Measurements from ENCODE around the gene GSX2.
"Not testable (repeated sequence)": the region's sequence is repeated elsewhere in the genome, so short reads cannot be mapped to it uniquely, and the experiment has no call there.

The GSX2 gene

GRCh38 chr4:54107951-54108748 lies 8.2 kb downstream of the GSX2 start:
- DNase-seq: no peak

DNA sequence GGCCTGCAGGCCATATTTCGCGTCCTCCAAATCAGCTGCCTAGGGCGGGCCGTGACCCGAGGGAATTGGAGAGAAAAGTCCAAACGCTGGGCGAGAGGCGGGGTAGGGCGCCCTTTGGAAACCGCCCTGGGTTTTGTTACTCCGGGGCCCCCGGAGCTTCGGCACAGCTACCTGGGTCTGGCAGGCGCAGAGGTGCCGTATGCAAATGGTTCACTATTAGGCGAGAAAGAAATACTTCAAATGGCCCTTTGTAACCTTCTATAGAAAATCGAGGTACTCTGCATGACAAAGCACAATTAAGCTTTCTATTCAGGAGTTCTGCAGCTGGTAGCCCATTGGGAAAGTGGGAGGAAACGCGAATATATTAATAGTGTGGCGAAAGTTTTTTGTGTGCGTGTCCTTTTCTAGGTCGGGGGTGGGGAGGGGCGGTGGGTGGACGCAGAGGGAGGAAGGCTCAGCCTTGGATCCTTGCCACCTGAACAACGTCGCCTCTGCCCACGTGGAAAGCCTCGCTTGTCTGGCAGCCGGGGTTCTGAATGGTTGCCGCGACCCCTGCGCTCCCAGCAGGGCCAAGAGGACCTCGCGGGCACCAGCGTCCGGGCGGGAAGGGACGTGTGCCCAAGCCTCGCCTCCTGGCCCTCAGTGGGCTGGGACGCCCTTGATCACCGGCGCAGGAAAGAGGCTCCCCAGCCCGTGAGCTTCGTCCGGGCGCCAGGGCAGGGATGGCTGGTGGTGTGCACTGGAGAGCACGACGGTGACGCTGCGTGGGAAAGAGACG lies 9.5 kb downstream of the GSX2 start:
- no peak for DNase-seq

- DNase-seq: no peak
Observed at GRCh38 chr4:54110019-54110416, 10.1 kb downstream of the GSX2 start.

DNA sequence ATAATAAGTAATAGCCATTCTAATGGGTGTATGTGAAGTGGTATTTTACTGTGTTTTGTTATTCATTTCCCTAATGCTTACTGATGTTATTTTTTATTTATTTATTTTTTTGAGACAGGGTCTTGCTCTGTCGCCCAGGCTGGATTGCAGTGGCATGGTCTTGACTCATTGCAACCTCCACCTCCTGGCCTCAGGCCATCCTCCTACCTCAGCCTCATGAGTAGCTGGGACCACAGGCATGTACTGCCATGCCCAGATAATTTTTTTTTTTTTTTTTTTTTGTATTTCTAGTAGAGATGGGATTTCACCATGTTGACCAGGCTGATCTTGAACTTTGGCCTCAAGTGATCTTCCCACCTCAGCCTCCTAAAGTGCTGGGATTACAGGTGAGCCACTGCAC lies 13.2 kb downstream of the GSX2 start:
- DNase-seq: not testable (repeated sequence)

DNA sequence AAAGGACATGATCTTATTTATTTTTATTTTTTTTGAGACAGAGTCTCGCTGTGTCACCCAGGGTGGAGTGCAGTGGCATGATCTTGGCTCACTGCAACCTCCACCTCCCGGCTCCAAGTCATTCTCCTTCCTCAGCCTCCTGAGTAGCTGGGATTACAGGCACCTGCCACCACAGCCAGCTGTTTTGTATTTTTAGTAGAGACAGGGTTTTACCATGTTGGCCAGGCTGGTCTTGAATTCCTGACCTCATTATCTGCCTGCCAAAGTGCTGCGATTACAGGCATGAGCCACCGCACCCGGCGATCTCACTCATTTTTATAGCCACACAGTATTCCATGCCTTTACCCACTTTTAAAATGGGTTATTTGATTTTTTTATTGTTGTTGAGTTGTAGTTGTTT lies 16.3 kb downstream of the GSX2 start:
- DNase-seq: not testable (repeated sequence)

GRCh38 chr4:54118850-54119589 lies 19.1 kb downstream of the GSX2 start:
- no peak for DNase-seq

GRCh38 chr4:54120518-54120917 lies 20.6 kb downstream of the GSX2 start:
- DNase-seq: no peak

GRCh38 chr4:54127660-54128059 lies 27.7 kb downstream of the GSX2 start:
- no peak for DNase-seq

DNA sequence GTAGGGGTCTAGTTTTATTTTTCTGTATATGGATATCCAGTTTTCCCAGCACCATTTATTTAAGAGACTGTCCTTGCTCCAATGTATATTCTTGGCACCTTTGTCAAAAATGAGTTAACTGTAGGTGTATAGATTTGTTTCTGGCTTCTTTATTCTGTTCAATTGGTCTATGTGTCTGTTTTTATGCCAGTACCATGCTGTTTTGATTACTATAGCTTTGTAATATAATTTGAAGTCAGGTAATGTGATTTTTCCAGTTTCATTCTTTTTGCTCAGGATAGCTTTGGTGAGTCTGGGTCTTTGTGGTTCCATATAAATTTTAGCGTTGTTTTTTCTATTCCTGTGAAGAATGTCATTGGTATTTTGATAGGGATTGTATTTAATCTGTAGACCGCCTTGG lies 28.7 kb downstream of the GSX2 start:
- DNase-seq: not testable (repeated sequence)

DNA sequence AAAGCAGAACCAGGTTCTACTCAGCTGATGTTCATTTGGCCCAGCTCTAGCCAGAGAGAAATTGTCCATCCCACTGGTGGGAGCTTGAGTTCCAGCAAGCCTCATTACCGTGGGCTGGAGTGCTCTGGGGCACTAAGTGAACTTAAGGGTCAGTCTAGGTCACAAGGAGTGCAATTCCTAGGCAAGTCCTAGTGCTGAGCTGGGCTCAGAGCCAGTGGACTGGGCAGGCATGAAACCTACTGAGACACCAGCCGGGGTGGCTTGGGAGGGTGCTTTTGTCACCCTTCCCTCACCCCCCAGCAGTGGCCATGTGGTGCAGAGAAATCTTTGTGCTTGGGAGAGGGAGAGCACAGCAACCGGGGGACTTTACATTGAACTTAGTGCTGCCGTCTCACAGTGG lies 39.4 kb downstream of the GSX2 start:
- DNase-seq: no peak

GRCh38 chr4:54140287-54140686 lies 40.3 kb downstream of the GSX2 start:
- no peak for DNase-seq

DNA sequence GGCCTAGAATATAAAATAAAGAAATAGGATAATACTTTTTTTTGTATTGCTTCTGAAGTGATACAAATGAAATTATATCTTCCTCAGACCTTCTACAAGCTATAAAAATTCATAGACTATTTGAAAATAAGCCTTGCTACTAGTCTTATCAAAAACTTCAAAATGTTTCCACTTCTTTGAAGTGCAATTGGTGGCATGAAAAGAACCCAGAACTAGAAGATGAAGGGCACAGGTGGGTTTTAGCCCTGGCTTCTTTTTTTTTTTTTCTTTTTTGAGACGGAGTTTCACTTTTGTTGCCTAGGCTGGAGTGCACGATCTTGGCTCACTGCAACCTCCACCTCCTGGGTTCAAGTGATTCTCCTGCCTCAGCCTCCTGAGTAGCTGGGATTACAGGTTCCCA lies 44.2 kb downstream of the GSX2 start:
- DNase-seq: no peak

GRCh38 chr4:54144661-54145171 lies 44.8 kb downstream of the GSX2 start:
- DNase-seq: no peak

- DNase-seq: no peak
Observed at GRCh38 chr4:54146139-54146538, 46.2 kb downstream of the GSX2 start.

- no peak for DNase-seq
Observed at GRCh38 chr4:54149323-54149722, 49.4 kb downstream of the GSX2 start.
